Right renal pelvis (tissue), 4 donors: ENCODE measurements around the gene CEP152. TPM values are rescaled to one million over a fixed set of nuclear protein-coding genes. Genes with fewer than 3 reads are reported as not detected.
"Not testable (repeated sequence)": the region's sequence is repeated elsewhere in the genome, so short reads cannot be mapped to it uniquely, and the experiment has no call there.

ENCODE experiments used
- DNase-seq, 4 donors: peaks; one replicate each; pipeline ENCODE4 v3.0.0-alpha.2; 2013; ENCODE audit warnings: low read depth in 4 of 4, low spot score in 3 of 4, missing footprints in 1 of 4
- polyA plus RNA-seq, 4 donors: library from polyadenylated mRNA; unstranded; fragments of 120-200 nt; gene quantifications; one replicate each; pipeline ENCODE4 v1.2.1, GENCODE V29; 2013; ENCODE audit not compliant: insufficient read length in 4 of 4

CEP152 gene
- polyA plus RNA-seq, 4 donors = 5.2 to 7.1 (median 6.3) TPM

DNA sequence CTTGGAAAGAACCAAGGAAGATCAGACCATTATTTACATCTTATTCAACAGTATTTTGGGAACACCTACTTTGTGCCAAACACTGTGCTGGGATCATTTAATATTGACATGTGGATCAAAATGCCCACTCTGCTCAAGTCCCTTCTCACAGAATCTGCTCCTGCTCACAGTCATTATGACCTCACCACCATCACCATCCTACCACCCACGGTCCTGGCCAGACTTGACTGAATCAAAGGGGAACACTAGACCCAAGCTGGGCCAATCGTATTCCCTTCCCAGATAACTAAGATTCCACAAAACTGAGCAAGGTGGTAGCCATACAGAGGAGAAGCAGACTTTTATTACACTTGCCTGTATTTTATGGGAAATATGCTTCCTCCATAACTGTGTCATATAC lies 3.4 kb upstream of the CEP152 start:
- DNase-seq = no peak

DNA sequence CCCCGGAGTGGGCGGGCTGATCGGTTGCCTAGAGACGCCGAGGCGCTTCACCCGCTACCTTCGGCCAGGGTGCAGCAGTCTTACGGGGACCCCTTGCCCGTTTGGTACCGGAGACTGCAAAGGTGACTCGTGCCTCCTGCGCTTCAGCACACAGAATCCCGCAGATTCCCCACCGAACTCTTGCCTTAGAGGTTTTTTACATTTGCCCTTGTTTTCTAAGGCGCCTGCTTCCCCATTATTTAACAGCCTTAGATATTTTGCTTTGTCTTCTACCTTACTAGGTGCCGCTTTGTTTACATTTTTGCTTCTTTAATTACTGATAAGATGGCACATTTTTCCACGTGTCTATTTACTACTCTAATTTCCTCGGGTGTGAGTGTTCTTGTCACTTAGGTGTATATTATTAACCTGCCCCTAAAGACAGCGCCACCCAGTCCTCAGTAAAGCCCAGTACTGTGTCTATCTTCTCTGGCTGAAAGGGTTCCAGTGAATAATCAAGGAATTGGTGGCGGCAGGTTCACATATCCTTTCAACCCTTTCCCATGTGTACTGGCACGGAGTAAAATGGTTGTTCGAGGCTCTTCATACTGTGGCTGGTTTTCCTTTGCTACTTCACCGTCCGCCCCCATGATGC lies 573 bp upstream of the CEP152 start:
- DNase-seq = no peak

DNA sequence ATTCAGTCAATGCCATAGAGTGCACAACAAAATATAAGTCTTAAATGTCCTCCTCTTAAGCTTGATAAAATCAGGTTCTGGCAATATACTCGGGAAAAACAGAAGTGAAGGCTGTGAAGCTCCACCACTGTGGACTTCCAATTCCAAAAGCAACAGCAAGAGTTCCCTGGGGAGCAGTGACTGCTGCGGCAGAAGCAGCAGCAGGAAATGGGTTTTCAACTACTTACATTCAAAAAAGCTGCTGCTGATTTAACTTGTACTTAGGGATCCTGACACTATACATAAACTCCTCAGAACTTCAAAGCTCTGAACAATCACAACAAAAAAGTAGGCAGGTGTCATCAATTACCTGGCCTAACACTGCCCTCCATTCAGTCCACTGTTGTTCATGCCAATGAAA lies 4.7 kb downstream of the CEP152 start:
- no peak for DNase-seq

DNA sequence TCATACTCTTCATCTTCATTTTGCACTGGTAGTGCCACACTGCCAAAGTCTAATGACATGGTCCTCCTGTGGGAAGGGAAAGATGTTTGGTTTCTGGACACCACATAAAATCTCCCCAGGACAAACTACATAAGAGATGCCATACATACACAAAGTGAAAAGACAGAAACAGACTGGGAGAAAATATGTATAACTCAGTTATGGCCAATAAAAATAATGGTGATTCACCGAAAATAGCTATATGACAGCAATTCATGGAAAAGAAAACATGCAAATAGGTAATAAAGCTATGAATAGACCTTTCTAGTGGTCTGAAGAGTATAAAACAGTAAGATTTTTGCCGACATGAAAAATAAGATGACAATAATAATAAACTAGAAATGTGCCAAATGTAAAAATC lies 5.3 kb downstream of the CEP152 start:
- DNase-seq = no peak

DNA sequence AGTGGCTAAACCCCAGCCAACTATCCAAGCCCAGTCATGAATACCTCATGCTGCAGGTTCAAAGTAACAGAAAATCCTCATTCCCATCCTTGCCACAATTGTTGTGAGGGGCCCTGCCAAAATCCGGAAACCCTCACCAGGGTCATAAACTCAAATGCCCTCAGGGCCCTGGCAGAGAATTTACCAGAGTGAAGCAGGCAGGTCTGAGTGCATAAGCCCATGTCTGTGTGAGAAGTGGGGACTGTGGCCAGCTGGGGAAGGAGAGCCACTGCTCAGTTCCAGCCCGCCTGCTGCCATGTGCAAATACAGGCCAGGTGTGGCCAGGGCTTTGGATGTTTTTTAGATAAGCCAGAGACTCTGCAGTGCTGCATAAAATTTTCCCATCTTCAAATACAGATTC lies 7.0 kb downstream of the CEP152 start:
- DNase-seq = no peak

DNA sequence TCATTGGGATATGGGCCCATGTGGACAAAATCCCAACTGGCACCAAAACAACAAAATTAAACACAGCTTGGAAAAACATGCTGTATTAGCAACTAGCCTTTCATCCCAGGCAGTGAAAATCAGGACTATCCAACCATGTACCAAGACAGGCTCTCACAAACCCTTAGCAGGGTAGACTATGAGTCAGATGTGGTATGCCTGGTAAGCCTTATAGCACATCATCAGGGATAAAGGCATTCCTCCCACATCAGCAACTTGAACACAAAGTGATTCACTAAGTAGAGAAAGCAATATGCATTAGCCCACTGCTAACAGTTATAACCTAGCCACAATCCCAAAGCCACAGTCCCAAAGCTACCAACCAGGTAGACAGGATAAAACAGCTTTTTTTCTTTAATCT lies 8.0 kb downstream of the CEP152 start:
- DNase-seq = no peak

DNA sequence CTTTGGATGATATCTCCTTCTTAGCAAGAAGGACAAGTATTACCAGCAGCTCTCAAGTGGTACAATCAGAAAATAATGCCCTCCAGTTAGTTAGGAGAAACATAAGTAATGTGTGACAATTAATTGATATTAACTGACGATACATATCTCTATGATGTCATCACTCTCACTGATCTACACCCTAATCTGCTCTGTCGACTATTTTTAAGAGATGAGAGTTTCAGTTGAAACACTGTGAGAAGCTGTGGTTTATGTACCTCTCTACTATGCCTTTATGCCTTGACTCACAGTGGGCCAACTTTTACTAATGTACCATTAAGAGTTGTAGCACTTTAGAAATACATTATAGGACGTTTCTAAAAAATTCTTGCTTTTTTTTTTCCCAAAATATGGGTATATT lies 8.6 kb downstream of the CEP152 start:
- DNase-seq = no peak

DNA sequence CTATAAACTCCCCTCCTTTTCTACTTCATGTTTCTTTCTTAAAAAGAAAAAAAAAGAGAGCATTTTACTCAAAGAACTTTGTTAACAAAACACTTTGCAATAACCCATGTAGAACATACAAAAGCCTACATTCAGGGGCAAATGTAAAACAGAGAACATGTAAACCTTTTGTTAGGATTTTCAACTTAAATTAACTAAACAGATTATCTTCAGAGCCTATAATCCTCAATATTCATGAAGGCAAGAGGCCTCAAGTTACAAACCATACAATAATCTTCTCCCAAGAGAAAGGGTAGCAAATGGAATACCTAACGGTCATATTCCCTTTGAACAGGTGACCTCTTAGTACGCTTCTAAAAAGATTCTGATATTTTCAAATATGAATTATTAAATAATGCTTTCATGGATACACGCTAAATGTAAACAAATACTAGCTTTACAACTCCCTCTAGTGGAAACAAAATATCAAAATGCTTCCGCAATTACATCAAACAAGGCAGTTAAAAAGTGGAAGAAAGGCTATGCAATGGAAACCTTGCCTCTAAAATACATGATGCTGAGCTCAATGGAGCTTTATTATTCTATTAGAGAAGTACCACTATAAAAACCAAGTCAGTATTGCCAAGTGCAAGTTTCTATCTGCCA lies 9.9 kb downstream of the CEP152 start:
- DNase-seq = peak in 1 of 4 donors; percentile 28

DNA sequence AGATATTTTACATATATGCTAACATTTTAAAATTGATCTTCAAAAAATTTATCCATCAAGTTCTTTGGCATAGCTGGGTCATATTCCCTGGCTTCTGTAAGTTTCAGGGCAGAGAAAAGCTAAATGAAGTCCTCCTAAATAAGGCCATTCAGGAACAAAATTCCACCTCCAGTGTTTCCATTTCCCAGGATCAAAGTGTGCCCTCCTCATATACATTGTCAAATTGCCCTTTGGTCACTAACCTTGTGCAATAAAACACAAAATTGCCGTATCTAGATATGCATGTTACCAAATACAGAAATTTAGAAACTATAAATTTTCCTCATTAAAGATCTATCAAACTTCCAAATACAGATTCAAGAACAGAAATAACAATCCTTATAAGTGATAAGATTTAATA lies 10.6 kb downstream of the CEP152 start:
- DNase-seq = no peak

DNA sequence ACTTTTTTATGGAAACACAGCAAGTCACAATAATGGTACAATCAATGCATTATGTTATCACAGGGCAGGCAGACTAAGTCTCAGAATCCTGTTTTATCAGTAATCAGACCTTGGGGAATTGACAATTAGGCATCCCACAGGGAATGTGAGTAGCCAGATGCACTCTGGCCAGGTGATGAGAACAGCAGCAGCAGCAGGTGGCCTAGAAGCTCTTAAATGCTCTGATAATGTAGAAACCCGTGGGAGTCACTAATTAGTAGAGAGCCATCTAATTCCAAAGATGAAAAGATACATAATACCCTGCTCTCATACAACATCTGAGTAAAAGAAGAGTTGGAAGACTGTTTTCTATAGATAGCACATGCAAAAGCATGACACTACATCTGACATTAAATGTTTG lies 12.6 kb downstream of the CEP152 start:
- DNase-seq = no peak

DNA sequence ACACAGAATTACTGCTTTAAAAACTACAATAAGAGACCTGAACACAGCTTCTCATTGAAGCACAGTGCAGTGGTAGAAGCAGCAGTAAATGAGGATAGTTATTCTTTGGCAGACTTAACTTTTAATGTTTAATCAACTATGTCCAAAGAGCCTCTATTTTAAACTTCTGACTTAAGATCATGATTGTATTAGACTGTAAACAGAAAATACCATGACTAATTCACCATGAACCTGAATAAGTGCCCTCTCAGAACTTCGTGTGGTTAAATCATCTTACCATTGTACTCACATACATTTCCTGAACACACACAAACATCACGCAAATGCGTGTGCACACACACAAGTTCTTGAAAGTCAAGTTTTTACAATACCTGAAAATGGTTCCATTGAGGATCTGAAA lies 13.9 kb downstream of the CEP152 start:
- DNase-seq = no peak

DNA sequence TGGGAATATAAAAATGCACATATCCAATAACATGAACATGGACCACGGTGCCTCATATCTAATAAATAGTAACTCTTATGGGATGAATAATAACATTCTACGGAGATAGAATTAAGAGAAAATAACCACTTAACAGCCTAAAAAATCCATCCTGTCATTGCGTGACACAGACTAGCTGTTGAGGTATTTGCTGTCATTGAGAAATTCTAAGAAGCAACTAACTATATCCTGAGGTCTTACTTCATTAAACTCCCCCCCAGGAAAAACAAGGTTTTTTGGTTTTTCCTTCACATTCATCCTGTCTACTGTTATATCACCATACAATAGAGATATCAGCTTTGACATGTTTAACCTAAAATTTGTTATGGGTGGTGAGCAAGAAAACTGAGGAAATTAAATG lies 14.3 kb downstream of the CEP152 start:
- DNase-seq = no peak

DNA sequence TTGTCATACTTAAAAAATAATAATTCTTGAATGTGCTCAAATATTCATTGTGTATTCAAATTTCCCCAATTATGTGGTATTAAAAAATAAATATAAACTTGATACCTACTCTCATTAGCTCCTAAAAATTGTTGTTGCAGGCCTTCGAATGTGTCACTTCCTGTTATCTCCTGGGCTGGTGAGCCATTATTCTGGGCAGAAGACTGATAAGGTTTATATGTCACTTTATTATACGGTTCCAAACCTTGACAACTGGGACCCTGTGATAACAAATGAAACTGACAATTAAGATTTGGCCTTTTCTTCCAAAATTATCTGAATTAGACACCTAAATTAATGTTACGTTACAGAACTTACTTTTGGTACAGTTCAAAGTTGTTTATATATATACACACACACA lies 15.0 kb downstream of the CEP152 start:
- DNase-seq = no peak

DNA sequence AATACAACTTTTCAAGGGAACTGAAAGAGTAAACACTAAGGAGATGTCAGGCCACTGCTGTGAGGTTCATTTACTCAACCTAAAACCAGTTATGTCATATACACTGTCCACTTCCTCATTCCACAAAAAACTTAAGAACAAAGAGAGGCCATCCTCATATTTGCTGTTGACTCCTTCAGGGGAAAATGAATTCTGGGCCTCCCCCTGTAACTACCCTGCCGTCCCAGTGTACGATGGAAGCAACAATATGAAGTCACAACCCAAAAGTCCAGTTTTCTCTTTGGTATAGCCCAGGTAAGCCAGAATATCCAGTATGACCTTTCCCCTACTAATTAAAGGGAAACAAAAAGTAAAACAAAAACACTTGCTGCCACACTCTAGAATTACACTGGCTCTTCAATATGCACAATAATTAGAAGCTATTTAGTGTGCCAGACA lies 16.2 kb downstream of the CEP152 start:
- no peak for DNase-seq

DNA sequence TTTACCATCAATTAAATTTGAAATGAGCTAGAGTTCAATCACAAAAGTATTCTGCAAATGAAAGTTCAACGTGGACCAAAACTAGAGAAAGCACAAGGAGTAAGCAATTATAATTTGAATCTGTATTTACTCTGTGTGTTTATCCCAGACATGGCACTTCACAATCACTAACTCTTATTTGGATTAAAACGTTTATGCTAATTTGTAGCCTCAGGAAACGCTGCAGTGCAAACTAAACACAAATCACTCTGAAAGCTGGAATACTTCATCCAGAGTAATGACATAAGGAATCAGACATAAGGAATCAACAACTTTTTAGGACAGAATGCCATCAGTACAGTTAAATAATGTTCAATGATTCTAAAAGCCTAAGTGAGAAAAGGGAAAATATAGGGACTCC lies 18.5 kb downstream of the CEP152 start:
- no peak for DNase-seq

DNA sequence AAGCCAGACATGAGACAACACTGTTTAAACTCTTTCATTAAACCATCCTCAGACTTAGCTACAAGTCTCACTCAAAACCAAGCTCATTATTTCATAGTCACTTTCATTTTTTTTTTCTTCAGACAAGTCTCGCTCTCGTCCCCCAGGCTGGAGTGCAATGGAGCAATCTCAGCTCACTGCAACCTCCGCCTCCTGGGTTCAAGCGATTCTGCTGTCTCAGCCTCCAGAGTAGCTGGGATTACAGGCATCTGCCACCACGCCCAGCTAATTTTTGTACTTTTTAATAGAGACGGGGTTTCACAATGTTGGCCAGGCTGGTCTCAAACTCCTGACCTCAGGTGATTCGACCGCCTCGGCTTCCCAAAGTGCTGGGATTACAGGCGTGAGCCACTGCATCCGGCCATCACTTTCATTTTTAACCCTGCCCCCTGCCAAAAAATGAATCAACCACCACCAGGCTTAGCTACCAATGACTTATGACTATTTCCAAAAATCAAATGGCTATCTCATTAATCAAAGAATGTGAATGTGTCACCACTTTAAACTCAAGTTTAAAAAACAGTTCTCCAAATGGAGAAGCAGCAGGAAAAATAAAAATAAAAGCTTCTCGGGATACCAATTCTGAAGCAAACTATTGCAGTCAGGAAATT lies 20.3 kb downstream of the CEP152 start:
- DNase-seq = not testable (repeated sequence)

DNA sequence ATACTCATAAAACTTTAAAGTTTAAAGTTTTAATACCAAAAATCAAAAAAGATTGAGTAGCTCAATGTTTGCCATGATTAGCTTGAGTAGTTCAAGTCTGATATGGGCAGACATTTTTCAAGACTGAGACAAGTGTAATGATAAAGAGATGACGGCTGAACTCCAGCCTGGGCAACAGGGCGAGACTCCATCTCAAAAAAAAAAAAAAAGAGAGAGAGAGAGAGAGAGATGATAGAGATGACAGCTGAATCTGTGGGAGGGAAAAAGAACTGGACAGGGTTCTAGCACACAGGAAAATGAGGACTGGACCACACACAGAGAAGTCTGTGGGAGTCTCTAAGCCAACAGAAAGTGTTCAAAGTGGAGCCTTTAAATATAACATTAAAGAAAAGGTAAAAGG lies 25.2 kb downstream of the CEP152 start:
- no peak for DNase-seq

DNA sequence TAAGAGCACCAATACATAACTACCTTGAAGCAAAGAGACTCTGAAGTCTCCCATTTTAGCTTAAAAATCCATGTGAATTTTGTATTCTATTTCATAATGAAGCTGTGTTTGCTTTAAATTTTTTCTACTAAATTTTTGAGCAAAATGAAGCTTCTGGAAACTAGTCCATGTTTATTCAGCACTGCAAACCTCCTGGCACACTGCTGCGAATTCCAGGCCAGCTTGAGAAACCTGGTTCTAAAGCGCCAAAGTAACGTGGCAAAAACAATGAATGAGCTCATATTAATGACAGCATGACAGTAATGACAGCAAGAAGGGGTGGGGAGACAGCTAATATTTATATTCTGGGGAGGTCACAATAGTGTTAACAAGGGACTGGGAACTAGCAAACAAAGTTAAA lies 25.7 kb downstream of the CEP152 start:
- no peak for DNase-seq

DNA sequence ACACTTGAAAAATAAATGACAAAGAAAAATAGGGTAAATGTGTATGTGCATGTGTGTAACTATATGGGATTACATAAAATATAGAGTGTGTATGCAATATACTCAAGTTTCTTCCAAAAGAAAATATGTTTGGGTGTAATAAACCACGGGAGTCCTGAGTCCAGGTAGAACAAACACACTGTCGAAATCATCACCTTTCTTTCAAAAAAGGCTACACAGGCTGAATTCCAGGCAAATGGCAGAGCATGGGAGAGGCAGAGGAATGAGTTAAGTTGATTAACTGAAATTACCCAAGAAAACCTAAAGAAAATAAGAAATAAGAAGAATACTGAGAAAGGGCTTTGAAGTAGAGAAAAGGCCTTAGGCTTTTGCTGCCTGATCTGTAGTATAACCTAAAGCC lies 26.1 kb downstream of the CEP152 start:
- no peak for DNase-seq

DNA sequence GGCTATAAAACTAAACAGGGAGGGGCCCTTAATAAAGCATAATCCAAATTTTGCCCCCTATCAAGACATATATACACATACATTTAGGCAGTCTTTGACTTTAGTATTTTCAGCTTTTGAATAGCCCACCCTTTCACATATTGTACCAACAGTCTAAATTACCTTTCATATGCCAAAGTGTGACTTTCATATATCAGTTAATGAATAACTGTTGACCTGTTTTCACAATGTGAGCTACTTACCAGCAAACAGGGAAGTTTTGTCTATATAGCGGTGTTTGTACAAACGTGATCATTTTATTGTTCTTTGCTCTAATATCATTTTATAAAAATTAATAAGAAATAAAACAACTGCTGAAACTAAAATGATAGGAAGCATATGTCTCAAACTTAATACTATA lies 28.0 kb downstream of the CEP152 start:
- DNase-seq = no peak

DNA sequence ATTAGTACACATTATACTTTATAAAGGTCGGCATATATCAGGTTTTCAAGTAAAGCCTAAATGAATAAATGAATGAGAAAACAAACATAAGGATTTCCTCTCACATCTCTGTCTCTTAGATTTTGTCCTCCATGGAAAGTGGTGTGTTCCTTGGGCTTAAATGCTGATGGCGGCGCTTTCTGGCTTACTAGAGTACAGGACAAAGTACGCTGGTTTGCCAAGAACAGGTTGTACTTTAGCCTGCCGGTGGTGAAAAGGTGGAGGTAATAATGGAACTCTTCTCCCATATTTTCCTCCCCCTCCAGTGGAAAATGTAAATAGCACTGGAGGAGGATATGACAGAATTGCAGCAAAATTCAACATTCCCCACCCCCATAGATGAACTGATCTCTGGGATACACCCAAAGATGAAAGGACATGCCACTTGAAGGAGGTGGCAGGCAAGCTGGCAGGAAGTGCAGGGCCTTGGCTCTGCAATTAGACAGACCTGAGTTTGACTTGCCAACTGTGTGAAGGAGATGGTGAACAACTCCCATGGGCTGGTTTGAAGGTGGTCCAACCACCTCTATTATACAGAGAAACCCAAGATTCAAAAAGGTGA lies 29.3 kb downstream of the CEP152 start:
- DNase-seq = no peak

DNA sequence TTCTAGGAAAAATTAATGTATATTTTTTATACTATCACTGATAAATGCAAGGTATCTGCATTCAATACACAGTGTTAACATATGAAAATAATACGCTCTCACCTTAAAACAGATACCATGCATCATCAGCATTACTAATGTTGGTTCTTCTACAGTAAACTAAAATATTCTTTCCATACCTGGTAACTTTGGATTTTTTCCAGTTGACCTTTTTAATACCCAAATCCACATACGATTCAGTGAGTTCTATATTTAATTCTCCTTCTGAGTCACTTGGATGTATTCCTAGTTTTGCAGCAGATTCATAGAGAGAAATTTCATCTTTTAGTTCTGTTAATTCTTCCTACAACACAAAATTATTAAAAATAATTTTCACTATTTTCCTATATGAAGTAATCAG lies 29.9 kb downstream of the CEP152 start:
- no peak for DNase-seq
